Activated T-cell treated with anti-CD3 and anti-CD28 coated beads, Interleukin-2, amount 50 U/mL, for 48 hours (primary cell): ENCODE results near the gene SMKR1.
"Not testable (repeated sequence)": the region's sequence is repeated elsewhere in the genome, so short reads cannot be mapped to it uniquely, and the experiment has no call there.

Source experiments
- DNase-seq, 2 experiments: peaks; one replicate each; pipeline ENCODE4 v3.0.0-alpha.2; 2020

SMKR1 gene

GRCh38 chr7:129489491-129489890 is 12.8 kb upstream of the SMKR1 start:
- no peak for DNase-seq

GRCh38 chr7:129492391-129492790 is 9.9 kb upstream of the SMKR1 start:
- no peak for DNase-seq

- DNase-seq, result no peak
These were observed 8.8 kb upstream of the SMKR1 start for GRCh38 chr7:129493555-129493954.

GRCh38 chr7:129494041-129494440 is 8.3 kb upstream of the SMKR1 start:
- no peak for DNase-seq

GRCh38 chr7:129495987-129496386 is 6.3 kb upstream of the SMKR1 start:
- DNase-seq, result no peak

GRCh38 chr7:129496653-129497052 is 5.7 kb upstream of the SMKR1 start:
- DNase-seq, result no peak

- no peak for DNase-seq
These were observed 5.2 kb upstream of the SMKR1 start for GRCh38 chr7:129497156-129497555.

GRCh38 chr7:129498021-129498420 is 4.3 kb upstream of the SMKR1 start:
- no peak for DNase-seq

GRCh38 chr7:129499999-129500398 is 2.3 kb upstream of the SMKR1 start:
- no peak for DNase-seq

GRCh38 chr7:129502708-129503685 is 666 bp downstream of the SMKR1 start:
- DNase-seq, result peak; percentile 32 to 35

- no peak for DNase-seq
These were observed 1.4 kb downstream of the SMKR1 start for GRCh38 chr7:129503725-129504124.

GRCh38 chr7:129512192-129512591 is 9.9 kb downstream of the SMKR1 start:
- no peak for DNase-seq

GRCh38 chr7:129513546-129513945 is 11.2 kb downstream of the SMKR1 start:
- no peak for DNase-seq

- DNase-seq, result no peak
These were observed 12.4 kb downstream of the SMKR1 start for GRCh38 chr7:129514683-129515082.

- DNase-seq, result no peak
These were observed 13.1 kb downstream of the SMKR1 start for GRCh38 chr7:129515381-129515780.

GRCh38 chr7:129517931-129518330 is 15.6 kb downstream of the SMKR1 start:
- no peak for DNase-seq

- no peak for DNase-seq
These were observed 17.1 kb downstream of the SMKR1 start for GRCh38 chr7:129519464-129519863.

GRCh38 chr7:129522088-129522970 is 20.0 kb downstream of the SMKR1 start:
- no peak for DNase-seq

GRCh38 chr7:129522971-129523340 is 20.6 kb downstream of the SMKR1 start:
- no peak for DNase-seq

- DNase-seq, result no peak
These were observed 21.6 kb downstream of the SMKR1 start for GRCh38 chr7:129523924-129524323.

- not testable (repeated sequence) for DNase-seq
These were observed 22.1 kb downstream of the SMKR1 start for GRCh38 chr7:129524405-129524804.

GRCh38 chr7:129525225-129525862 is 23.0 kb downstream of the SMKR1 start:
- DNase-seq, result no peak

GRCh38 chr7:129529643-129530042 is 27.3 kb downstream of the SMKR1 start:
- no peak for DNase-seq
